HL-60 (cell line): ENCODE results near the gene BTF3.

Experiments
- DNase-seq, 2 experiments: peaks; one replicate each; pipeline ENCODE4 v3.0.0-alpha.2; 2010 to 2020; ENCODE audit warnings: low read depth in 1 of 2, low spot score in 1 of 2
- H3K27ac ChIP-seq: fragments of 250-450 bp; sonication (Bioruptor Pico); replicated peaks from 2 replicates; pipeline ENCODE4 v1.5.1; 2020; ENCODE audit warnings: mild to moderate bottlenecking, moderate library complexity
- H3K27me3 ChIP-seq: fragments of 250-450 bp; sonication (Bioruptor Pico); 2 replicates; pipeline ENCODE4 v1.5.1; 2021; ENCODE audit warnings: mild to moderate bottlenecking, moderate library complexity; ENCODE audit not compliant: insufficient read depth, poor library complexity, severe bottlenecking
- H3K4me3 ChIP-seq: replicated peaks from 2 replicates; pipeline ENCODE4 v1.5.1; 2011; ENCODE audit warnings: mild to moderate bottlenecking, control low read depth, low read length; ENCODE audit not compliant: insufficient read depth
- GABPA ChIP-seq: IDR thresholded peaks from 2 replicates; pipeline ENCODE4 v1.6.1; 2012; ENCODE audit warnings: low read depth
- POLR2AphosphoS5 ChIP-seq: IDR thresholded peaks from 2 replicates; pipeline ENCODE4 v1.6.1; 2012; ENCODE audit warnings: low read depth
- SPI1 ChIP-seq: IDR thresholded peaks from 2 replicates; pipeline ENCODE4 v1.6.1; 2012; ENCODE audit warnings: low read depth, mild to moderate bottlenecking, borderline replicate concordance
- TF ChIP-seq, protein P1 (sequence below): IDR thresholded peaks from one replicate; pipeline ENCODE4 v1.5.1; 2011; ENCODE audit warnings: low read length, control low read depth, inconsistent platforms; ENCODE audit not compliant: insufficient read depth
- TF ChIP-seq, protein P2 (sequence below): IDR thresholded peaks from 2 replicates; pipeline ENCODE4 v1.6.1; 2012; ENCODE audit warnings: low read depth; ENCODE audit not compliant: insufficient replicate concordance

BTF3 gene

DNA sequence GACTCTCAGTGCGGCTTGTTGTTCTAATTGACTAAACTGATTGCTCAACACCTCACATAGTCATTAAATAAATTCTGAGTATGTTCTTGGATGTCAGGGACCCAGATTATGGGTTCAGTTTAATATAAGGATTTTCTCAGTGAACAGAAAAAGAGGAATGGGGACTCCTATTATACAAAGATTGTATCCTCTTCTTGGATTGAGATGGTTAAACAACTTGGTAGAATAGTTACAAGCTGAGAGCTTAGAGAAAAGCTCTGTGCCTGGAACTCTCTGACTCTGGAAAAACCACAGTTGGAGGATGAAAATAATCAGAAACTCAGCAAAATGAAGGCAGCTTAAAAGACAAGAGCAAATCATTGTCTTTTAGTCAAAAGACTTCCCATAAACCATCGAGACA lies 36.7 kb downstream of the BTF3 start:
- H3K27ac ChIP-seq = no peak overlapping the region
- no peak for DNase-seq
- no peak overlapping the region for H3K4me3 ChIP-seq
- no peaks in the 10 kb centered on the region for H3K27me3 ChIP-seq
- TF ChIP-seq, protein P1, sequence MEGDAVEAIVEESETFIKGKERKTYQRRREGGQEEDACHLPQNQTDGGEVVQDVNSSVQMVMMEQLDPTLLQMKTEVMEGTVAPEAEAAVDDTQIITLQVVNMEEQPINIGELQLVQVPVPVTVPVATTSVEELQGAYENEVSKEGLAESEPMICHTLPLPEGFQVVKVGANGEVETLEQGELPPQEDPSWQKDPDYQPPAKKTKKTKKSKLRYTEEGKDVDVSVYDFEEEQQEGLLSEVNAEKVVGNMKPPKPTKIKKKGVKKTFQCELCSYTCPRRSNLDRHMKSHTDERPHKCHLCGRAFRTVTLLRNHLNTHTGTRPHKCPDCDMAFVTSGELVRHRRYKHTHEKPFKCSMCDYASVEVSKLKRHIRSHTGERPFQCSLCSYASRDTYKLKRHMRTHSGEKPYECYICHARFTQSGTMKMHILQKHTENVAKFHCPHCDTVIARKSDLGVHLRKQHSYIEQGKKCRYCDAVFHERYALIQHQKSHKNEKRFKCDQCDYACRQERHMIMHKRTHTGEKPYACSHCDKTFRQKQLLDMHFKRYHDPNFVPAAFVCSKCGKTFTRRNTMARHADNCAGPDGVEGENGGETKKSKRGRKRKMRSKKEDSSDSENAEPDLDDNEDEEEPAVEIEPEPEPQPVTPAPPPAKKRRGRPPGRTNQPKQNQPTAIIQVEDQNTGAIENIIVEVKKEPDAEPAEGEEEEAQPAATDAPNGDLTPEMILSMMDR = no peak
- no peak for TF ChIP-seq GABPA
- no peak for TF ChIP-seq SPI1
- no peak for TF ChIP-seq POLR2AphosphoS5
- TF ChIP-seq, protein P2, sequence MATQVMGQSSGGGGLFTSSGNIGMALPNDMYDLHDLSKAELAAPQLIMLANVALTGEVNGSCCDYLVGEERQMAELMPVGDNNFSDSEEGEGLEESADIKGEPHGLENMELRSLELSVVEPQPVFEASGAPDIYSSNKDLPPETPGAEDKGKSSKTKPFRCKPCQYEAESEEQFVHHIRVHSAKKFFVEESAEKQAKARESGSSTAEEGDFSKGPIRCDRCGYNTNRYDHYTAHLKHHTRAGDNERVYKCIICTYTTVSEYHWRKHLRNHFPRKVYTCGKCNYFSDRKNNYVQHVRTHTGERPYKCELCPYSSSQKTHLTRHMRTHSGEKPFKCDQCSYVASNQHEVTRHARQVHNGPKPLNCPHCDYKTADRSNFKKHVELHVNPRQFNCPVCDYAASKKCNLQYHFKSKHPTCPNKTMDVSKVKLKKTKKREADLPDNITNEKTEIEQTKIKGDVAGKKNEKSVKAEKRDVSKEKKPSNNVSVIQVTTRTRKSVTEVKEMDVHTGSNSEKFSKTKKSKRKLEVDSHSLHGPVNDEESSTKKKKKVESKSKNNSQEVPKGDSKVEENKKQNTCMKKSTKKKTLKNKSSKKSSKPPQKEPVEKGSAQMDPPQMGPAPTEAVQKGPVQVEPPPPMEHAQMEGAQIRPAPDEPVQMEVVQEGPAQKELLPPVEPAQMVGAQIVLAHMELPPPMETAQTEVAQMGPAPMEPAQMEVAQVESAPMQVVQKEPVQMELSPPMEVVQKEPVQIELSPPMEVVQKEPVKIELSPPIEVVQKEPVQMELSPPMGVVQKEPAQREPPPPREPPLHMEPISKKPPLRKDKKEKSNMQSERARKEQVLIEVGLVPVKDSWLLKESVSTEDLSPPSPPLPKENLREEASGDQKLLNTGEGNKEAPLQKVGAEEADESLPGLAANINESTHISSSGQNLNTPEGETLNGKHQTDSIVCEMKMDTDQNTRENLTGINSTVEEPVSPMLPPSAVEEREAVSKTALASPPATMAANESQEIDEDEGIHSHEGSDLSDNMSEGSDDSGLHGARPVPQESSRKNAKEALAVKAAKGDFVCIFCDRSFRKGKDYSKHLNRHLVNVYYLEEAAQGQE = no peak

DNA sequence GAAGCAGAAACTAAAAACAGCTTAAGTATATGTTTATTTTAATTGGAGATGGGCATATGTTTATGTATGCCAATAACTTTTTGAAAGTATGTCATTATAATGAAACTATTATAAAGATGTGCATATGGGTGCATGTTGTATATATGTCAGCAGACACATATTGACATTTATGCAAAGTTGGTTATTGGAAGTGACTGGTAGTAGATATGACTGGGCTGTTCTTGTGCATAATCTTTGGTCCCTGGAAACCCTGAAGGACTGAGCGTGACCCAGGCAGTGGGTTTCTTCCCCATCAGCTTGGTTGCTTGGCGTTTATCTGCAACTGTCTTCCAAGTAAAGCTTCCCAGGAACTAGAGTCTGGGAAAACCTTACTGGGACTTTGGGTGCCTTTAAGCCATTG lies 41.5 kb downstream of the BTF3 start:
- Histone ChIP-seq H3K4me3 (no peak overlapping the region), H3K27ac (no peak overlapping the region), H3K27me3 (no peaks in the 10 kb centered on the region)
- DNase-seq = no peak
- TF ChIP-seq, protein P1 = no peak
- TF ChIP-seq, protein P2 = no peak
- TF ChIP-seq POLR2AphosphoS5 = no peak
- TF ChIP-seq GABPA = no peak
- no peak for TF ChIP-seq SPI1

DNA sequence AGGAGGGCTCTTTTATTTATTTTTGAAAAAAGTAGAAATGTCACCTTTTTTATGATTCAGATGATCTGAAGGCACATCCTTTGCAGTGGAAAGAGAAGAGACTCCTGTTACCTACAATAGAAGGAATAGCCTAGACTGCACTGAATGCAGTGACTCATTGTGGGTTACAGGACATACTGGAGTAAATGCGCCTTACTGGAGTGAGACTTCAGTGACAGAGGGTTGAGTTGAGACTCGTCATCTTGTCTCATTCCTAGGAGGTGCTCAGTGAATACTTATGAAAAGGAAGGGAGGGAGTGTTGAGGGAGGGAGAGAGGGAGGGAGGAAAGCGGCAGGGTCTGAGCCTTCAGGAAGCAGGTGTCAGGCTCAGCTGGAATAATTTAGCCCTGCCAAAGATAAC lies 42.0 kb downstream of the BTF3 start:
- TF ChIP-seq POLR2AphosphoS5 (no peak), GABPA (no peak), SPI1 (no peak)
- TF ChIP-seq, protein P1 = no peak
- TF ChIP-seq, protein P2 = no peak
- Histone ChIP-seq H3K27me3 (no peaks in the 10 kb centered on the region), H3K4me3 (no peak overlapping the region), H3K27ac (no peak overlapping the region)
- DNase-seq = no peak
